Stimulated activated CD4-positive, alpha-beta T cell treated with anti-CD3 and anti-CD28 coated beads, Interleukin-4, amount 100 ng/mL, for 24 hours (primary cell): ENCODE data around the gene SGCA.

Experiments used
- DNase-seq: peaks from one replicate; pipeline ENCODE4 v3.0.0-alpha.2; 2020

SGCA gene

DNA sequence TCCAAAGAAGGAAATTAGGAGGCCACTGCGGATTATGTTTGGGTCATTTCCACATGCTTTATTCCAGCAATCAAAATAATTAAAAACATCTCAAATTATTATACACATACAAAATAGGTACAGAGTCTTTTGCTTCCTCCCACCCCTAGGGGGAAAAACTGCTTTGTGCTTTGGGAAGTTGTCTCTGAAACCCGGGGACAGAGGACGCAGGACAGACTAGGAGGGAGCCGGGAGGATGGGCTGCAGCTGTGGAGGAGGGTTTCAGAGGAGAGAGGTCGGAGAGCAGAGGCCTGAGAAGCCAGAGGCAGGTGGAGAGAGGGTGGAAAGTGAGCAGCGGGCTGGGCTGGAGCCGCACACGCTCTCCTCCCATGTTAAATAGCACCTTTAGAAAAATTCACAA is 18.3 kb downstream of the SGCA start:
- no peak for DNase-seq

DNA sequence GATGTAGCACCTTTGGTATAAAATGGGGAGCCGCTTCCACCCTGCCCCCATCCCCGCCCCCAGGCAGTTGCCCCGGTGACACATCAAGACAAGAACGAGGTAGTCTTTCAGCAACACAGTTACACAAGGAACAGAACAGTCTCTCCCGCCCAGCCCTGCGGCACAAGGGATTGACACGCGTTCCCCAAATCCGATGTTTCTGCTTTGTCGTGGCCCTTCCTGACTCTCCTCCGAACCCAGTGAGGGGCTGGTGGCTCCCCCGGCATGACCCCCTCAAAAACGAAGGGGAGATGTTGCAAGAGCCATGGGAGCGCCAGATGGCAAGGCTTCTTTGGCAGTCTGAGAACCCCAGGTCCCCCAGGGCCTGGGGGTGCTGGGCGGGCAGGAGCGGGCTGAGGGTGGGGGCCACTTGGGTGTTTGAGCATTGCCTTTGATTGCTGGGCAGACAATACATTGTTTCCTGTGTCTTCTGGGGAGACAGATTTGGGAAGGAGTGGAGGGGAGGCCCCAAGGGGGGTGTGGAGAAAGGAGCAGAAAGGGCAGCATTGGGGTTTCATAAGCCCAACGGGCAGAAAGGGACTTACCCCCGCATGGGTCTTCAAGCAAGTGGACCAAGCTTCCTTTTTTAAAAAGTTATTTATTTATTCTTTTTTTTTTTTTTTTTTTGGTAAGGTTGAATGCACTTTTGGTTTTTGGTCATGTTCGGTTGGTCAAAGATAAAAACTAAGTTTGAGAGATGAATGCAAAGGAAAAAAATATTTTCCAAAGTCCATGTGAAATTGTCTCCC is 19.0 kb downstream of the SGCA start:
- DNase-seq = no peak

DNA sequence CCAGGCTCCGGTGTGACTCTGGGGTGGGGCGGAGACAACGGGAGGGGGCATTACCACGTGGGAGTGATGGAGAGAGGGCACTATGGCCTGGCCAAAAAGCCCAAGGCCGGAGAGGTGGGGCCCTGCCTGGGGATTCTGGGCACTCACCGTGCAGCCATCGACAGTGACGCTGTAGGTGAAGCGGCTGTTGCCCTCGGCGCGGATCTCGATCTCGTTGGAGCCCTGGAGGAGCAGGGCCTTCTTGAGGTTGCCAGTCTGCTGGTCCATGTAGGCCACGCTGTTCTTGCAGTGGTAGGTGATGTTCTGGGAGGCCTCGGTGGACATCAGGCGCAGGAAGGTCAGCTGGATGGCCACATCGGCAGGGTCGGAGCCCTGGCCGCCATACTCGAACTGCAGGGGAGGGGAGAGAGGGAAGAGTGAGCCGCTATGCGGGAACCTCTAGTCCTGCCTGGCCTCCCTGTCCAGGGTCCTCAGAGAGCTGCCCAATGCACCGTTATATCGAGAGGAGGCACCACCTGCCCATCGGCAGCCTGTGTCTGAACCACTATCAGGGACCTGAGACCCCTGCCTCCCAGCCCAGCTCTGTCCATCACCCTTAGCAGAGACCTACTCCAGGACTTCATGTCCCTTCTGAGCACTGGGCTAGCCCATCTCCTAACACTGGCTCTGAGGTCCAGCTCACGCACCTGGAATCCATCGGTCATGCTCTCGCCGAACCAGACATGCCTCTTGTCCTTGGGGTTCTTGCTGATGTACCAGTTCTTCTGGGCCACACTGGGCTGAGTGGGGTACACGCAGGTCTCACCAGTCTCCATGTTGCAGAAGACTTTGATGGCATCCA is 20.0 kb downstream of the SGCA start:
- no peak for DNase-seq

DNA sequence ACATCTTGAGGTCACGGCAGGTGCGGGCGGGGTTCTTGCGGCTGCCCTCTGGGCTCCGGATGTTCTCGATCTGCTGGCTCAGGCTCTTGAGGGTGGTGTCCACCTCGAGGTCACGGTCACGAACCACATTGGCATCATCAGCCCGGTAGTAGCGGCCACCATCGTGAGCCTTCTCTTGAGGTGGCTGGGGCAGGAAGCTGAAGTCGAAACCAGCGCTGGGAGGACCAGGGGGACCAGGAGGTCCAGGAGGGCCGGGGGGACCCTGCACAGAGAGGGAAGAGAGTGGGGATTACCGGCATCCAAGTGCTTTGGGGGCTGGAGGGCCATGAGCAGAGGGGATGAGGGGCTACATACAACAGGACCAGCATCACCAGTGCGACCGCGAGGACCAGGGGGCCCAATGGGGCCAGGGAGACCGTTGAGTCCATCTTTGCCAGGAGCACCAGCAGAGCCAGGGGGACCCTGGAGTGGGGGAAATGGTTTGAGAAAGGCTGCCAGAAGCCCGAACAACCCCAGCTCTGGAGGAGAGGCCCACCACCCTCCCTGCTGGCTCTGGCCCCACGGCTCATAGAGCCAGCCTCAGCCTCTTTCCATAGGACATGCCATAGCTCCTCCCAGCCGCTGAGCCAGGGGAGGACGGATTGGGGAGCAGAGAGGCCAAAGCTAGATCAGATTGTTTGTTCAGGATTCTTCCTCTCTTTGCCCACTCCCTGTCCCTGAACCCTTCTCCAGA is 21.0 kb downstream of the SGCA start:
- no peak for DNase-seq

DNA sequence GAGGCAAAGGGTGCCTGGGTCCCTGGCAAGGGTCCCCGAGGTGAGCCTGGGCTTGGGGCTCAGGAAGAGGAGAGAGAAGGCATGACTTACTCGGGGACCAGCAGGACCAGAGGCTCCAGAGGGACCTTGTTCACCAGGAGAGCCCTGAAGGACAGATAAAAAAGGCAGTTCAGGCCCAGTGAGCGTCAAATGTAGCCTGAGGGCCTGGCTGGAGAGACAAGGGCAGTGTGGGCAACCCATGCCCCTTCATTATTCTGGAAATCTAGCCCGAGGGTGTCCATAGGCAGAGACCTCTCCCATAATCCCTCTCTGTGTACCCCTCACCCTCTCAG is 21.6 kb downstream of the SGCA start:
- DNase-seq = no peak

DNA sequence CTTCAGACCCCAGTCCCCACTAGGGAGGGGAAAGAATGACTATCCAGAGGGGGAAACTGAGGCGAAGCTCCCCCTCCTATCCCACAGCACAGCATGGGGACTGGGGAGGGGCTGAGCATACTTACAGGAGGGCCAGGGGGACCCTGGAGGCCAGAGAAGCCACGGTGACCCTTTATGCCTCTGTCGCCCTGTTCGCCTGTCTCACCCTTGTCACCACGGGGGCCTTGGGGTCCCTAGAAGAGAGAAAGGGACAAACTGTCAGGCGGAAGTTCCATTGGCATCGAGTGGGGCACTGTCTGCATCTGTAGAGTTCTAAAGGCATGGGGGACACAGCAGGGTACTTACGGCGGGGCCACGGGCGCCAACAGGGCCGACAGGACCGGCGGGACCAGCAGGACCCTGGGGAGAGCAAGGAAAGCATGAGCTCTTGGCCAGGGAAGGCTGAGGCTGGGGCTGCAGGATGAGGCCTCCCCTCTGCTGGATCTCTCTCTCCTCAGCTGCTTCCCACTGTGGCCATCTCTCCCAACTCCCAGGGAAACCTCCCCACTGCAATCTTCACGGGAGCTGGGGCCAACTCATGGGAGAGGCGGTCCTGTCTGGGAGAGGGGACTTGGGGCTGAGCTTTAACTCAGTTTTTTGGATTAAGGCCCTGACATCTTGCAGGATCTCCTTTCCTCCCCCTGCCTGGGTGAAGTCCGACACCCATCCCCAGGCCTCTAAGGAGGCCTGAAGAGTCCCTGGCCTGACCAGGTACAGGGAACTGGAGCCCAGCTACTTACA is 22.1 kb downstream of the SGCA start:
- DNase-seq = no peak

DNA sequence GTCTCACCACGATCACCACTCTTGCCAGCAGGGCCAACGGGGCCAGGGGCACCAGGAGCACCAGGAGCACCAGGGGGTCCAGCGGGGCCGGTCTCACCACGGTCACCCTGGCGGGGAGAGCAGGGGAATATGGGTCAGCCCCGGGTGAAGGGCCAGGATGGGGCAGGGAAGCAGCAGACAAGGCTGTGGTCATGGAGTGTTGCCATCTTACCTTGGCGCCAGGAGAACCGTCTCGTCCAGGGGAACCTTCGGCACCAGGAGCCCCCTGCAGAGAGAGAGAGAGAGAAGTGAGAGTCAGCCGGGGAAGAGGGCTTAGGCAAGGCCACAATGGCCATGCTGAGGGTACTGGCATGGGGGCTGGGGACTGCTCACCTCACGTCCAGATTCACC is 22.7 kb downstream of the SGCA start:
- no peak for DNase-seq

DNA sequence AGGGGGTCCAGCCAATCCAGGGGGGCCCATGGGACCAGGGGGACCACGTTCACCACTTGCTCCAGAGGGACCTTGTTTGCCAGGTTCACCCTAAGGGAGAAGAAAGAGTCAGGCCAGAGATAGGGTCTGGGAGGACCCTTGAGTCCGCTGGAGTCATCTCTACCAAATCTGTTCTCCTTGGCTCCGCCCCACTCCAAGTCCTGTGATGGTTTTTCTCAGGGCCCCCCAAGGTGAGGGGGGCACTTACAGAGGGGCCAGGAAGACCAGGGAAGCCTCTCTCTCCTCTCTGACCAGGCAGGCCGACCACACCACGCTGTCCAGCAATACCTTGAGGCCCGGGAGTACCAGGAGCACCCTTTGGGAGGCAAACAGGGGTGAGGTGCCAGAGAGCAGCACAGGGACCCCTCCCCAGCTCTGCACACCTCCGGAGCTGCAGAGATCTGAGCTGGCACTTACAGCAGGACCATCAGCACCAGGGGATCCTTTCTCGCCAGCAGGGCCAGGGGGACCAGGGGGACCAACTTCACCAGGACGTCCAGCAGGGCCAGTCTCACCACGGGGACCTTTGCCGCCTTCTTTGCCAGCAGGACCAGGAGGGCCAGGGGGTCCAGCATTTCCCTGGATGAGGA is 23.2 kb downstream of the SGCA start:
- no peak for DNase-seq

DNA sequence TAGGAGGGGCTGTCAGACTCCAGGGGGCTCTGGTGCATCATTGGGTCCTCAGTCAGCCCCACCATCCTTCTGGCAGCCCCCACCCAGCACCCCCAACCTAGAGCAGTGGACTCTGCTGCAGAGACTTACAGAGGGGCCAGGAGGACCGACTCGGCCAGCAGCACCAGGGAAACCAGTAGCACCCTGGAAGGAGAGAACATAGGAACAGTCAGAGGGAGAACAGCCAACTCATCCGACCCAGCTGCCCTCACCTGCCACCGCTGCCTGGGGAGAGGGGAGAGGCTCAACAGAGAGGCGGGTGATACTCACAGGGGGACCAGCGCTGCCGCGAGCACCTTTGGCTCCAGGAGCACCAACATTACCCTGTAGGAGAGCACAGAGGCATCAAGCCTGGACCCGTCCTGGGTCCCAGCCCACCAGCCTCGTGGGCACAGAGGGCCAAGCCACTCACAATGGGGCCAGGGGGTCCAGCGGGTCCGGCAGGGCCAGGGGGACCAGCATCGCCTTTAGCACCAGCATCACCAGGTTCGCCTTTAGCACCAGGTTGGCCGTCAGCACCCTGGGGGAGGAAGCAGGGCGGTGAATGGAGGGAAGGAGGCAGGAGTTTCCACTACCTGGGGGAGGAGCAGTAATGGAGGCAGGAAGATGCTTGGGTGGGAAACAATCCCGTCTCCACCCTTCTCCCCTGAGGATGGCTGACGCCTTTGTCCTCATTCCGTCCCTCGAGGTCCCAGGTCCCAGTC is 23.9 kb downstream of the SGCA start:
- no peak for DNase-seq

DNA sequence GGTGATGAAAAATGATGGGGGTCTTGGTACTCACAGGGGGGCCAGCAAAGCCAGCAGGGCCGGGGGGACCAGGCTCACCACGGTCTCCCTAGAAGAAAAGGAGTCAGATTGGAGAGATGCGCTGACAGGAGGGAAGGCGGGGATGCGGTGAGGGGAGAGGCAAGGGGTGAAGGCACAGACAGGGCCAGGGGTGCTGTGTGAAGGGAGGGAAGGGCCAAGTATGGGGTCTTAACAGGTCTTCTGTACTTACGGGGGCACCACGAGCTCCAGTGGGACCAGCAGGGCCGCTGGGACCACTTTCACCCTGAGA is 24.4 kb downstream of the SGCA start:
- no peak for DNase-seq

DNA sequence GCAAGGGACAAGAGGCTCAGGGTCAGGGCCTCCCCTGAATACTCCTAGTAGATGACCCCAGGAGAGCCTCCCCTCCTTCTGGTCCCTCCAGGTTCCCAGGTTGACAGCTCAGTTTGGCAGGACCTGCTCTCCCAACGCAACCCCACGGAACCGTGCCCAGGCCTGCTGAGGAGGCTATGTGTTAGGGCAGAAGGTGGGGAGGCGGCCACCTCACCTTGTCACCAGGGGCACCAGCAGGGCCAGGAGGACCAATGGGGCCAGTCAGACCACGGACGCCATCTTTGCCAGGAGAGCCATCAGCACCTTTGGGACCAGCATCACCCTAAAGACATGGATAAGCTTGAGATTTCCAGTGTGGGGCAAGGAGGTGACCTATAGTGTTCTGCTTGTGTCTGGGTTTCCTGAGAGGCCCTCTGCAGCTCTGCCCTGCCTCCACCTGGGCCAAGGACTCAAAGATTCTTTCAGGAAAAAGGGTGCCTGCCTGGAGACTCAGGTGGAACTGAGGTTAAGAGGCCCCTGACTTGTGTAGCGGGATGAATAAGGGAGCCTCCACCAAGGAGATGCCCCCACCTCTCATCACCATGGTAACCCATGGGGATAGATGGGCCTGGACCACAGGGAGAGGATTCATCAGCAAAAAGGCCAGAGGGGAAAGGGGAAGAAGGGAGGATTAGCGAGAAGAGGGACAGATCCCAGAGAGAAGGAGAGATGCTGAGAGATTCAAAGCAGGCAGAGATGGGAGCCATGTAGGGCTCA is 25.0 kb downstream of the SGCA start:
- no peak for DNase-seq

DNA sequence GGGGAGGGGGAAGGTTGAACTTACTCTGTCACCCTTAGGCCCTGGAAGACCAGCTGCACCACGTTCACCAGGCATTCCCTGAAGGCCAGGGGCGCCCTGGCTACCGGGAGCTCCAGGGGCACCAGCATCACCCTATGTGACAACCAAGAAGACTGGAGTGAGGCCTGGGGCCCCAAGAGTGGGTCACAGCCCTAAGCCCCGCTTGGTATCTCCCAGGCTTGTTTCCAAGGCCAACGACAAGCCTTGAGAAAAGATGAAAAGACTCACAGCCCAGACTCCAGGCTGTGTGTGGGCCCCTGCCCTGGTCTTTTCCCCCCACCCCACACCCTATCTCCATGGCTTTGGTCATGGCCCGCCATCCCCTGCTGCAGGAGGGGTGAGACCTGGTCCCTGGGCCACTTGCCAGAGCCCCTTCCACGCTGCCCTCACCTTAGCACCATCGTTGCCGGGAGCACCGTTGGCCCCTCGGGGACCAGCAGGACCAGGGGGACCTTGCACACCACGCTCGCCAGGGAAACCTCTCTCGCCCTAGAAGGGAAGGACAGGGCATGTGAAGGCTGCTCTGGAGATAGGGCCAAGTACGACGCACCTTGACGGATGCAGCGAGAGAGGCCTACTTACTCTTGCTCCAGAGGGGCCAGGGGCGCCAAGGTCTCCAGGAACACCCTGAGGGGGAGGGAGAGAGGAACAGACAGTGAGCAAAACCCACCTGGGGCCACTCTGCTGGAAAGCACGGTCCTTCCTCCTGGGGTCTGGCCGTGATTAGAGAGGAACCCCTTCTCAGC is 25.7 kb downstream of the SGCA start:
- no peak for DNase-seq

DNA sequence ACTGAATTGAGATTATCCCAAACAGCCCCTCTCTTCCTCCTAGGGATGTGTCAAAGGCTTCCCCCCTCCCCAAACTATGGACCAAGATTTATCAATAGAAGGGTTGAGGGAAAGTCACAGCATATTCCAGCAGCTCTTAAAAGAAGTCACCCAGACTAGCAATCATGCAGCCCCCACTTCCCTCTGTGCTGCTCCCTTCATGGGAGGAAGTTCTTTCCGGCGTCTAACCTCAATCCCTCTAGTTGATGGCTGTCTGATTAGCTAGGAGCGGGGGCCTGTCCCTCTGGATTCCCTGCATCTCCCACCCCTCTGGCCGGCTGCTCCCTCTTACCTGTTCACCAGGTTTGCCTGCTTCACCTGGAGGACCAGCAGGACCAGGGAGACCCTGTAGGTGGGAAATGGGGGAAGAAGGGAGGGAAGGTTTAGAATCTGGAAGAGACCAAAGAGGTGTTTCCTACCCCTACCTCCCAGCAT is 26.4 kb downstream of the SGCA start:
- DNase-seq = no peak

DNA sequence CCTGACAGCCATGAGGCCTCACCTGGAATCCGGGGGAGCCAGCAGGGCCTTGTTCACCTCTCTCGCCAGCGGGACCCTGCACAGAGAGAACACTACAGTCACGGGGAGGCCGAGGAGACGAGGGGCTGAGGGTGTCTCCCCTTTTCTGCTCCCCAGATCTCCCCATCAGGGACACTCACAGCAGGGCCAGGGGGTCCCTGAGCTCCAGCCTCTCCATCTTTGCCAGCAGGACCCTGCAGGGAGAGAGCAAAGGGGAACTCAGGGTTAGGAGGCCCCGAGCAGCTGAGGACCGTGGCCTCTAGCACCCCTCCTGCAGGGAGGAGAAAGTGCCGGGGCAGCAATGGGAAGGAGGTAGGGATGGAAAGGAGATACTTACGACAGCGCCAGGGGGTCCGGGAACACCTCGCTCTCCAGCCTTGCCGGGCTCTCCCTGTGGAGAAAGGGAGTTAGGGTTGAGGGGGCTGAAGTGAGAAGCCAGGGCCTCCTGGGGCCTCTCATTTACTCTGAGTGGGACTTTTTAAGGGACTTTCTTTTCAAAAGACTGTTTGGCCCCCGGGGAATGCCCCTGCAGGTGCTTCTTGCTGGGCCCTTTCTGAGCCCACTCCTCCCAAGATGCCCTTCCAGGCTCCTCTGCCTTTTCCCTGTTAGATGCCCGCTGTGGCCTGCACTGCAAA is 26.9 kb downstream of the SGCA start:
- no peak for DNase-seq

DNA sequence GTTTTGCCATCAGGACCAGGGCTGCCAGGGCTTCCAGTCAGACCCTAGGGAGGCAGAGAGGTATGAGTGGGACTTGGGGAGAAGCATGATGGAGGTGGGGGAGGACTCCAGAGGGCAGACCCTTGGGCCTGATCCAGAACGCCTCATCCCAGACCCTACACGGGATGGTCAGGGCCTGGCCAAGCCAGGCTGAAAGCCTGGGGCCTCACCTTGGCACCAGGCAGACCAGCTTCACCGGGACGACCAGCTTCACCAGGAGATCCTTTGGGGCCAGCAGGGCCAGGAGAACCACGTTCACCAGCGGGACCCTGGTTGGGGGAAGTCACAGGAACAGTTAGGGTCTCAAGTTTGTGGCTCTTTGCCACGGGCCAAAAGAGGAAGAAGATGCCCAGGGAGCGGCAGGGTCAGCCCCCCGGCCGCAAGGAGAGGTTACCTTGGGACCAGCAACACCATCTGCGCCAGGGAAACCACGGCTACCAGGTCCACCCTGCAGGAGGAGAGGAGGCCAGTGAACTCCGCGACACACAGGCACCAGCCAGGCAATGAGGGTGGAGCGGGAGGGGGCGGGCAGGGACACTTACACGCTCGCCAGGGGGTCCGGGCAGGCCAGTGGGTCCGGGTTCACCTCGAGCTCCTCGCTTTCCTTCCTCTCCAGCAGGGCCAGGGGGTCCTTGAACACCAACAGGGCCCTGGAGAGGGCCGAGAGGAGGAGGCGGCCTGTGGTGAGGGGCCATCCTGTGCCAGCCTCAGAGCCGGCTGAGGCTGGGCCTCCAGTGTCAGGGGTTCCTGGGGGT is 28.5 kb downstream of the SGCA start:
- no peak for DNase-seq

DNA sequence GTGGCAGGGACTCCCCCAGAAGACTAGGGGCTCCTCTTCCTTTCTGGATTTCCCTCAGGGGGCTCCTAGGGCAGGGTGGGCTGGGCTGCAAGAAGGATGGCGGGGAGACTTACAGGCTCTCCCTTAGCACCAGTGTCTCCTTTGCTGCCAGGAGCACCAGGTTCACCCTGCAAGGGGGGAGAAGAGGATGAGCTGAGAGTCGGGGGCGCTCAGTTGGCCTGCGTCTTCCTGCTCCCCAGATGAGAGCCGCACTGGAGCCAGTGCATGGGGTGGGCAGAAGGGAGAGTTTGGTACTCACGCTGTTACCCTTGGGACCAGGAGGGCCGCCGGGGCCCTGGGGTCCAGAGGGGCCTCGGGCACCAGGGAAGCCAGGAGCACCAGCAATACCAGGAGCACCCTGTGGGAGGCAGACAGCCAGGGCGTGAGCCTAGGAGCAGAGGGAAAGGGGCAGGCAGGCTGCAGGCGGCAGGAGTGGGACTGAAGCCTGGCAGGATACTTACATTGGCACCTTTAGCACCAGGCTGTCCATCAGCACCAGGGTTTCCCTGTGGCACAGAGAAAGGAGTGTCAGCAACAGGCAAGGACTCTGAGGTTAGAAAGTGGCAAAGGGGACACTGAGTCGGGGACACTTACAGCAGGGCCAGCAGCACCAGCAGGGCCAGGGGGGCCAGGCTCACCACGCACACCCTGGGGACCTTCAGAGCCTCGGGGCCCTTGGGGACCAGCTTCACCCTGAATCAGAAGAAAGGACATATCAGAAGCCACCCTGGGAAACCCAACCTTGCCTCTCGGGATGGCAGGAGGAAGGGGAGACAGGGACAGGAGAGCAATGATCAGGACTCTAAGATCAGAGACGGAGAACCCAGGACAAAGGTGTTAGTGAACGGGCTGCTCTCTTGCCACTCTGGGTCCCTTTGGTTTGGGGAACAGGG is 29.4 kb downstream of the SGCA start:
- no peak for DNase-seq

DNA sequence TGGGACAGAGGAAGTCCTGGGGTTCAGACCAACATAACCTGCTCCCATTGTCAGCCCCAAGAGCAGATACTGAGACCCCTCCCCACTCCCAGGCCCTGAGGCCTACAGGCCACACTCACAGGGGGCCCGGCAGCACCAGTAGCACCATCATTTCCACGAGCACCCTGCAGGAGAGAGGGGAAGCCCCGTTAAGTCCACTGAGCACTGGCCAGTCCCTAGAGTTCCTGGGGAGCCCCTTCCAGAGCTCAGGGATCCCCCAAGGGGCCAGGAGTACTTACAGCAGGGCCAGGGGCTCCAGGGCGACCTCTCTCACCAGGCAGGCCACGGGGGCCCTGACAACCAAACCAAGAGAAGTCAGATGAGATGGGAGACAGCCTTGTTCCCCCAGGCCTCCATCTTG is 30.2 kb downstream of the SGCA start:
- no peak for DNase-seq

DNA sequence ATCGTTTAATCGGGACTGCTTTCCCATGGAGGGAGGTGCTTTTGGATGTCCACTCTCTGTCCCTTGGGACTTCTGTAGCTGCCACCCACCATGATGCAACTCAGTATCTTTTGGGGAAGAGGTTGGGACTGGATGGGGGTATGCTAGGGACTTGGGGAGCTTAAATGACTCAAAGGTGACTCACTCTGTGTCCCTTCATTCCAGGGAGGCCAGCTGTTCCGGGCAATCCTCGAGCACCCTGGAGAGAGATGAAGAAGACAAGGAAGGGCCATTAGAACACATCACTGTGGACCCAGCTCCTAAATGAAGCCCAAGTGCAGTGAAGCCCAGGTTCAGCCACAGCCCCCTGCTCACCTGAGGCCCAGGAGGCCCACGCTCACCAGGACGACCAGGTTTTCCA is 31.0 kb downstream of the SGCA start:
- no peak for DNase-seq
